Osteoblast (primary cell): ENCODE results near the gene EPHA6. TPM values are rescaled to one million over a fixed set of nuclear protein-coding genes. Genes with fewer than 3 reads are reported as not detected.

ENCODE experiments used
- DNase-seq: peaks from one replicate; pipeline ENCODE4 v3.0.0; 2011; ENCODE audit warnings: low spot score, mixed read lengths; ENCODE audit not compliant: insufficient read length; ENCODE audit errors: missing footprints
- H2AFZ ChIP-seq: 2 replicates; pipeline ENCODE4 v1.6.0; 2011; ENCODE audit warnings: mild to moderate bottlenecking, low read length
- H3K27ac ChIP-seq: 2 replicates; pipeline ENCODE4 v1.5.1; 2011; ENCODE audit warnings: mild to moderate bottlenecking, low read depth, low read length, moderate library complexity
- H3K27me3 ChIP-seq: 2 replicates; pipeline ENCODE4 v1.6.0; 2012; ENCODE audit warnings: mild to moderate bottlenecking, control low read depth, inconsistent platforms, low read length, moderate library complexity; ENCODE audit not compliant: insufficient read depth
- H3K36me3 ChIP-seq: 2 replicates; pipeline ENCODE4 v1.5.1; 2011; ENCODE audit warnings: mild to moderate bottlenecking, low read length, control low read depth, moderate library complexity; ENCODE audit not compliant: insufficient read depth
- H3K4me1 ChIP-seq: 2 replicates; pipeline ENCODE4 v1.5.1; 2011; ENCODE audit warnings: mild to moderate bottlenecking, low read length, control low read depth, moderate library complexity; ENCODE audit not compliant: insufficient read depth
- H3K4me2 ChIP-seq: 2 replicates; pipeline ENCODE4 v1.6.0; 2011; ENCODE audit warnings: mild to moderate bottlenecking, low read length; ENCODE audit not compliant: insufficient read depth
- H3K4me3 ChIP-seq: fragments of 200-600 bp; sonication (generic); 3 replicates; pipeline ENCODE4 v1.5.1; 2012; ENCODE audit warnings: mild to moderate bottlenecking, low read length, inconsistent platforms; ENCODE audit not compliant: insufficient read depth
- H3K79me2 ChIP-seq: 2 replicates; pipeline ENCODE4 v1.6.0; 2012; ENCODE audit warnings: mild to moderate bottlenecking, low read length, control low read depth, inconsistent platforms; ENCODE audit not compliant: insufficient read depth
- H3K9me3 ChIP-seq: 2 replicates; pipeline ENCODE4 v1.5.1; 2011; ENCODE audit warnings: low read depth, low read length, control low read depth
- H4K20me1 ChIP-seq: 2 replicates; pipeline ENCODE4 v1.6.0; 2012; ENCODE audit warnings: mild to moderate bottlenecking, low read length, control low read depth; ENCODE audit not compliant: insufficient read depth
- CTCF ChIP-seq: IDR thresholded peaks from 2 replicates; pipeline ENCODE4 v1.5.1; 2011; ENCODE audit warnings: mild to moderate bottlenecking, low read depth, low read length, moderate library complexity; ENCODE audit errors: extremely low read depth
- total RNA-seq: library from RNA; depleted of rRNA; stranded (reverse); fragments of >200 nt; gene quantifications from 2 replicates; pipeline ENCODE4 v1.2.3, GENCODE V29; 2012

Gene EPHA6
- total RNA-seq, 1 donor = not detected

GRCh38 chr3:97793420-97794019 lies 979.1 kb downstream of the EPHA6 start:
- Histone ChIP-seq H3K36me3 (no peaks in the 10 kb centered on the region), H3K27me3 (no peaks in the 10 kb centered on the region), H2AFZ (no peak overlapping the region), H3K79me2 (no peaks in the 10 kb centered on the region), H3K4me1 (no peaks in the 10 kb centered on the region), H4K20me1 (no peaks in the 10 kb centered on the region), H3K4me2 (no peak overlapping the region), H3K4me3 (no peak overlapping the region), H3K27ac (no peak overlapping the region), H3K9me3 (no peaks in the 10 kb centered on the region)
- TF ChIP-seq CTCF = peak; percentile 84
- peak; percentile 32 for DNase-seq

GRCh38 chr3:97795951-97796350 lies 981.6 kb downstream of the EPHA6 start:
- Histone ChIP-seq H3K36me3 (no peaks in the 10 kb centered on the region), H3K4me1 (no peaks in the 10 kb centered on the region), H3K4me3 (no peak overlapping the region), H3K79me2 (no peaks in the 10 kb centered on the region), H4K20me1 (no peaks in the 10 kb centered on the region), H3K4me2 (no peak overlapping the region), H3K9me3 (no peaks in the 10 kb centered on the region), H3K27me3 (no peaks in the 10 kb centered on the region), H2AFZ (no peak overlapping the region), H3K27ac (no peak overlapping the region)
- no peak for DNase-seq
- no peak for TF ChIP-seq CTCF
